ENCODE measurements around the gene CACNA2D1.
"Not testable (repeated sequence)": the region's sequence is repeated elsewhere in the genome, so short reads cannot be mapped to it uniquely, and the experiment has no call there.

CACNA2D1 gene

DNA sequence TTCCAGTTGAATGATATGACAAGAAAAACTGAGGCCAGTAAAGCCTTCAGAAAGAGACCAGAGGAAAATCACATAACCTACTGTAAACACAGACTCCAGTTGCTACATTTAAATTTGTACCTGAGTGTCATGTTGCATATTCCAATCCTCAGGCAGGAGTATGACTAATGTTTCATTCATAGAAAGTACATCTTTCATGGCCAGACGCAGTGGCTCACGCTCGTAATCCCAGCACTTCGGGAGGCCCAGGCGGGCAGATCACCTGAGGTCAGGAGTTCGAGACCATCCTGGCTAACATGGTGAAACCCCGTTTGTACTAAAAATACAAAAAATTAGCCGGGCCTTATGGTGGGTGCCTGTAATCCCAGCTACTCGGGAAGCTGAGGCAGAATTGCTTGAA lies 429.0 kb downstream of the CACNA2D1 start:
- not testable (repeated sequence) for DNase-seq (ENCODE audit: insufficient read length, low spot score); FAIRE-seq

DNA sequence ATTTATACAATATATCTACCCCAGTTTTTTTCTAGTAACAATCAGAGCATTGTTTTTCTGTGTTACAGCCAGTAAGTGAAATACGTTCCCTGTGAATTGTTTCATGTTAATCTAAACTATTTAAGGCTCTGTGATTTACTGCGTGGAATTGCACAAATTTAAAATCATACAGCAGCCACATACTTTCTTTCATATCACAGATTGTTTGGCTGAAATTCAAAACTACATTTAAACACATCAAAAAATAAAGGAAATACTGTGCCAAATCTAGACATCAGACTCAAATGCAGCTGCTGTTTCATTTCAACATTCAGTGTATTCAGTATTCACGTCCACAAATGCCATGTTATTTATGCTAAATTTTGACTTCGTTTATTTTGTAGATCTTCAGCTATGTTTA lies 431.1 kb downstream of the CACNA2D1 start:
- FAIRE-seq (no peak), DNase-seq (ENCODE audit: insufficient read length, low spot score) (no peak)

DNA sequence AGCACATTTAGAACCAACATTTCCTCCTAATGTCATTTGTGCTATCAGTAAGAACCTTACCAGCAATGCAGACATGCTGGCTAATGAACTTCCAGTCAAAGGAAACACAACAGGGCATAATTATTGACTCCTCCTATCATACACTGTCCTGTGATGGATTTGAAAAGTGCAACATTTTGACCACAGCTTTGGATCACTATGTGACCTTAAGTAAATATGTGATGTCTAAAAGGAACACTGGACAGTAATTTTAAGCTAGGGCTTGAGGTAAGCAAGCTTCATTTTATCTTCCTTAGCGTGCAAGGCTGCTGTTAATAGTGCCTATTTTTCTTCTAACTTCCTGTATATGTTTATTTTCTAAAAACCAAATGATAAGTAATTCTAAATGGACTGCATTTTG lies 433.2 kb downstream of the CACNA2D1 start:
- FAIRE-seq, result no peak
- DNase-seq (ENCODE audit: insufficient read length, low spot score), result no peak

GRCh38 chr7:82007315-82007714 lies 436.3 kb downstream of the CACNA2D1 start:
- FAIRE-seq, result no peak
- no peak for DNase-seq (ENCODE audit: insufficient read length, low spot score)

DNA sequence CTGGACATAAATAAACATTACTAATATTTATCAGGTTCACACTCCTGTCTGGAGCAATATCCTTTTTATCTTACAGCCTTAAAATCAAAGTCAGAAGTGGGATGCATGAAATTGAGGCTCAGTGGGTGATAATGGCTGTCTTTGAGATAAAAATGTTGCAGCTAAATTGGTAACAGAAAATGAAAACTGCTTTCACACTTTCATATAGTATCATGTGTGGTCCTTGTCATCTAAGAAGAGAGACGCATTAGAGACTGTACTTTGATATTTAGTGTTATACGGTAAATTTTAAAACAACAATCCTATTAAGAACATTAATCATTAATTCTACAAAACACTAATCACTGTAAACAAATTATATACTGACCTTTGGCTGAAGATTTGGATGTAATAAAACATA lies 438.5 kb downstream of the CACNA2D1 start:
- FAIRE-seq, result no peak
- DNase-seq (ENCODE audit: insufficient read length, low spot score), result no peak

DNA sequence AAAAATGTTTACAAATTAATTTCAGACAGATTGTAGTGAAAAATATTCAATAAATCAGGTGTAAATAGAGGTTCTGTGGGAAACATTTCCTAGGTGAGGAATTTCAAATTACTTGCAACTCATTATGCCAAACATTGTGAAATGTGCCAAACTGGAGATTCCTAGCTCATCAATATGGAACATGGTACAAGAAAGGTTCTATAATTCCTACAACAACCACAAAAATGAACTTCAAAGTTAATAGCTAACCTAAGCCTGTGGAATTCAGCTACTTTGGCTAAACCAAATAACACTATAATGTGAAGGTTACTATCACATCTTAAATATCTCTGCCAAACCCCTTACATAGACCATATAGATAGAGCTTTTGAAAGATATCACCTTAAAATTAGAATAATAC lies 450.4 kb downstream of the CACNA2D1 start:
- DNase-seq (ENCODE audit: insufficient read length, low spot score) (no peak), FAIRE-seq (no peak)

GRCh38 chr7:81990395-81990794 lies 453.2 kb downstream of the CACNA2D1 start:
- FAIRE-seq (no peak), DNase-seq (ENCODE audit: insufficient read length, low spot score) (no peak)

DNA sequence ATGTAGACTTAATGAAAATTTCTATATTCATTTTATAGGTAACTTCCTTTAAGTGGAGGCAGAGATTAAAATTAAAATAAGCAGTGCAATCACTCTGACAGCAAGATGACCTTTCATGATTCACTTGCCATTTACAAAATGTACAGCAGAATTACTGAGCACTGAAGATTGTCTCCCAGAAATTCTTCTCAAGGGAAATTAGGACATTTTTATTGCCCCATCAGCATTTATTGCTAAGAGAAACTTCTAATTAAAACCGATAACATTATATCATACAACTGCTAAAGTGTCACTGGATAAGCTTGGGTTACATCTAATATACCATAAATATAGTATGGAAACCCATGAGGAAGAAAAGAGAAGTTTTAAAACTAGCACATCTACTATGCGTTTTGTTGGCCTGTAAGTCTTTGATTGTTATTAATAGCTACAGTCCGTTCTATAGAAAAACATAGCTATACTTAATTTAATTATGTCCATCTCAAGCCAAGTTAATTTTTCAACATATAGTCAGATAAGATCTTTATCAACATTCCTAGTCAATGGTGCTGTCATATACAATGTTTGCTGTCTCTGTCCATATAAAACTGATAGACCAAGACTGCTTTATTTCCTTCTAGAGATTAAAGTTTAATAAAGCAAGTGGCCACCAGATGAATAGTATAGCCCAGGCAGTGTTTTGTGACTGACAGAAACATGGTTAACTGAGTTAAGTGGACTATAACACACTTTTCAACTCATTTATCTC lies 456.7 kb downstream of the CACNA2D1 start:
- DNase-seq (ENCODE audit: insufficient read length, low spot score) (no peak), FAIRE-seq (no peak)

- no peak for FAIRE-seq
Observed at GRCh38 chr7:81983406-81983805, 460.2 kb downstream of the CACNA2D1 start.

DNA sequence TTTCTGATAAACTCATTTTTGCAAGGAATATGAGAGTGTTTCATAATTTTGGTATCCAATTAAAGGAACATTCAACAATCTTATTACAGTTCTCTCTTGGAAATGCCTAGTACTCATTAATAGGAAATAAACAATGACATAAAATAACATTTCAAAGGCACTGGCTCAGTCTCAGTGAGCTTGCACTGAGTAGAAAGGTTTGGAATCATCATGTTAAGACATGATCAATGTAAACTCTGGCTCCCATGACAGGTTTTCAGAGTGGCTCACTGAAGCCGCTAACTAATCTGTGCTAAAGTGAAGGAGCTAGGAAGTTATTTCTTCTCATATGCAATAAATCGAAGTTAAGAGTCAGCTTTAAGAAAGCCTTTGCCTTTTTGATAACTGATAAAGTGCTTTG lies 470.5 kb downstream of the CACNA2D1 start:
- FAIRE-seq (no peak), DNase-seq (ENCODE audit: insufficient read length, low spot score) (no peak)

More at GRCh38 chr7:81983406-81983805, 460.2 kb downstream of the CACNA2D1 start:
- no peak for DNase-seq (ENCODE audit: insufficient read length, low spot score)

GRCh38 chr7:81960026-81960425 lies 483.6 kb downstream of the CACNA2D1 start:
- DNase-seq (ENCODE audit: insufficient read length, low spot score) (no peak), FAIRE-seq (no peak)

GRCh38 chr7:81957517-81957916 lies 486.1 kb downstream of the CACNA2D1 start:
- no peak for DNase-seq (ENCODE audit: insufficient read length, low spot score)
- FAIRE-seq, result no peak

DNA sequence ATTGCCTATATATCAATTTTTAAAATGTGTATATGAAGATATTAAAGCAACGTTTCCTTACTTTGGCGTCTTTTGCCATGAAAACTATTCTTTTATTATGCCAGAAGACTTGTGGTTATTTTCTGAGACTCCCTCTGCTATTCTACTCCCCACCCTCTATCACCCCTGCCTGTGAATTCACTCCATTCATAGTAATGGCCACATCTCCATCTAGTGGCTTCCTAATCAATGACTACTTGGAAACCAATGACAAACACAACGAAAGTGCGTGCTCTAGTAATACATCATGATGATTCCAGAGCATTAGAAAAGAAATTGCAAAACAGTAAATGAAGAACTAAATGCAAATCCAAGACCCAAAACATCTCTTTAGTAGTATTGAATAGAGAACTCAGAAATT lies 487.1 kb downstream of the CACNA2D1 start:
- FAIRE-seq, result no peak
- DNase-seq (ENCODE audit: insufficient read length, low spot score), result no peak

GRCh38 chr7:81949306-81949705 lies 494.3 kb downstream of the CACNA2D1 start:
- FAIRE-seq (no peak), DNase-seq (ENCODE audit: insufficient read length, low spot score) (no peak)

DNA sequence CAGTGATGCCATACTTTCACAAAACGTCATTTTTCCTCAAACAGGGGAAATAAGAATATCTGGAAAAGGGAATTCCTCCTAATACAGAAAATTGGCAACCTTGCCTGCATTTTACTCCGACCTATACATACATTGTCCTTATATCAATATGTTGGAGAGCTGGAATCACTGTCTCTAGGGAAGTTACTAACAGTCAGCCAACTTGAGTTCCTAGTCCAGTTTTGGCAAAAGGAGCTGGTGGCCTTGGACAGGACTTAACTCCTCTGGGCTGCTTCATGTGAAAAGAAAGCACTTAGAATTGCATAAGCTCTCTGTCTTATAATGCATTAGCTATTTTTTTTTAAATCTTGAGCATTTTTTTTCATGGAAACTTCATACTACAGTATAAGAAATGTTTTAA lies 499.5 kb downstream of the CACNA2D1 start:
- DNase-seq (ENCODE audit: insufficient read length, low spot score) (no peak), FAIRE-seq (no peak)

DNA sequence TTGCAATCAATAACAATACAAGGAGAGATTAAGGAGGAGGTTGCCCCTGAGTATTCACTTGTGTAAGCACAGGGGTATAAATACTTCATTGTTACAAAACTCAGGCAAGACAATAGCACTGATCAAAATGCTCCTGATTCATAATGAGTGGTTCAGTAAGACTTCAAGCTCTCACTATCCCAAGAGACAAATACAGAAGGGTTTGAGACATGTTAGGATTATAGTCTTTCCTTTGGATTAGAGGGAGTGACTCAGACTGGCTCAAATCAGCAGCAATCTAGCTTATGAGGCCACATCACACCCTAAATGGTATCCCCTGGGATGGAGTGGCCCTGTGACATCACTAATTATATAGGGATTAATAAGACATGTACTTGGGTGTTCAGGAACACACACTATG lies 506.5 kb downstream of the CACNA2D1 start:
- no peak for DNase-seq (ENCODE audit: insufficient read length, low spot score)
- FAIRE-seq, result no peak

DNA sequence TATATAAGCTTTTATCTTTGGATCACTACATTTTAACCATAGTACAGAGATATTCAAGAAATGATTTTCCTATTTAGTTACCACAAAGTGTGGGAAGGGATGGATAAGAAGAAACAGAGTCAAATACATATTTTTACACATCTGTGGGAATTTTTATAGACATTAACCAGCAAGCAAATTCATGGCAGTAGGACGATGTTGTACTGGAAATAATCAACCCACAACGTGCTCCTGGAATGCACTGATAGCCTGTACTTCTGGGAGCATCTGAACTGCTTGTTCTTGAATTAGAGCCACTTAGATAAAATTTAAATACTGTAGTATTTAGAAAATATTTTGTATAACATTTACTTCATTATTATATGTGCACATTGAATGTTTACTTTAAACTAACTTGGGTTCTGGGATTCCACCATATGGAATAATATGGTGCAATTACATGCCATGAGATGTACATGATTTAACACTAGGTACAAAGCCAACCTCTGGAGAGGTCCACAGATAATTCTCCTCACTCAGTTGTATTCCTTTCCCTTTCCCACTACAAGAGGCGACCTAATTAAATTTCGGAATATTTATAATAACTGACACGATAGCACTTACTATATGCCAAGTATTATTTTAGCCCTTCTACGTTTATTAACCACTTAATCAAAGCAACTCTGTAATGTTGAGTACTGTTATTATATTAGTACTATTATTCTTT lies 508.8 kb downstream of the CACNA2D1 start:
- FAIRE-seq (no peak), DNase-seq (ENCODE audit: insufficient read length, low spot score) (no peak)

- FAIRE-seq (no peak), DNase-seq (ENCODE audit: insufficient read length, low spot score) (no peak)
Observed at GRCh38 chr7:81932936-81933335, 510.6 kb downstream of the CACNA2D1 start.

GRCh38 chr7:81929386-81929785 lies 514.2 kb downstream of the CACNA2D1 start:
- FAIRE-seq (no peak), DNase-seq (ENCODE audit: insufficient read length, low spot score) (no peak)

- FAIRE-seq, result no peak
- DNase-seq (ENCODE audit: insufficient read length, low spot score), result no peak
Observed at GRCh38 chr7:81926154-81926553, 517.4 kb downstream of the CACNA2D1 start.

DNA sequence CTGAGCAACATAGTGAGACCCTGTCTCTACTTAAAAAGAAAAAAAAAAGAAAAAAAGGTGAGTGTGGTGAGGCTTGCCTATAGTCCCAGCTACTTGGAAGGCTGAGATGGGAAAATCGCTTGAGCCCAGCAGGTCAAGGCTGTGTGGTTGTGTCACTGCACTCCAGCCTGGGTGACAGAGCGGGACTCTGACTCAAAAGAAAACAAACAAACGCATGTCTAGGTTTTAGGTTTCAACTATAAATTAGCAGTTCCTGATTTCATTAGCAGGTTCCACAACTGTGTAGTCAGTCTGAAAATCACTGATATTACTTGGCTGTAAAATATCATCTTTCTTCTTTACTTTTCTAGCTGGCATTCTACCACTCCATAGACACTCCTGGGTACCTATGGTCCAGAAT lies 518.0 kb downstream of the CACNA2D1 start:
- FAIRE-seq (no peak), DNase-seq (ENCODE audit: insufficient read length, low spot score) (no peak)

DNA sequence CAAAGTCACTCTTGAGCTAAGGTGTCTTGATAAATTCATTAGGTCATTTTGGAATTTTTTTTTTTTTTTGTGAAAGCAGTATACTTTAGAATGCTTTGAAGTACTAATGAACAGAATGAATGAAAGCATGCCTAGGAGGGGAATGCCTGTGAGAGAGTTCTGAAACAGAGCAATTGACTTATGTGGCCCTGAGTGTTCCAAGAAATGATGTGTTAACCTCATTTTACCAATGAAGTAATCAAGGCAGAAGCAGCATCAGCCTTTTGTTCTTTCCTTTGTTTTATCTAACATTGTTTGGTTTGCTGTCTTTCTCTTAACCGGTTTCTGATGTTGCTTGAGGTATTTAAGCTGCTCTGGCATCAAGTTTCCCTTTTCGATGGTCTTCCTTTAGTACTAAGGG lies 519.1 kb downstream of the CACNA2D1 start:
- FAIRE-seq (no peak), DNase-seq (ENCODE audit: insufficient read length, low spot score) (no peak)

All from GM19239 (cell line).